ENCODE results near the gene TEN1.

DNA sequence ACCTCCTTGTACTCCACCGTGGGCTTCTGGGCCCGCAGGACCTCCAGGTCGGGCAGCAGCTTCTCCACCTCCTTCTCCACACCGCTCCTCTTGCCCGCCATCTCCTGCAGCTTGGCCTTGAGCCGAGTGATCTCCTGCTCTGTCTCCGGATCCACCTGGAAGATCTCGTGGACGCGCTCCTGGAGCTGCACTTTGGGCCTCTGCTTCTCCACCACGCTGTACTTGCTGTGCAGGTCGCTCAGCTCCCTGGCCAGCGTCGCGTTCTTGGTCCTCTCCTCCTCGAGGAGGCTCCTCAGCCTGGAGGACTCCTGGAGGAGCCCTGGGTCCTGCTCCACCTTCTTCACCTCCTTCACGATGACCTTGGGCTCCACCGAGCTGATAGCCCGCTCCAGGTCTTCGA lies 30.4 kb downstream of the TEN1 start:
- no peak for TF ChIP-seq POLR2A (IDR thresholded peaks at IDR 0.05)
- no peak for TF ChIP-seq POLR2AphosphoS5 (IDR thresholded peaks at IDR 0.05; ENCODE audit: insufficient read depth in 1 of 2, low read depth in 1 of 2)
- TF ChIP-seq, protein P1, sequence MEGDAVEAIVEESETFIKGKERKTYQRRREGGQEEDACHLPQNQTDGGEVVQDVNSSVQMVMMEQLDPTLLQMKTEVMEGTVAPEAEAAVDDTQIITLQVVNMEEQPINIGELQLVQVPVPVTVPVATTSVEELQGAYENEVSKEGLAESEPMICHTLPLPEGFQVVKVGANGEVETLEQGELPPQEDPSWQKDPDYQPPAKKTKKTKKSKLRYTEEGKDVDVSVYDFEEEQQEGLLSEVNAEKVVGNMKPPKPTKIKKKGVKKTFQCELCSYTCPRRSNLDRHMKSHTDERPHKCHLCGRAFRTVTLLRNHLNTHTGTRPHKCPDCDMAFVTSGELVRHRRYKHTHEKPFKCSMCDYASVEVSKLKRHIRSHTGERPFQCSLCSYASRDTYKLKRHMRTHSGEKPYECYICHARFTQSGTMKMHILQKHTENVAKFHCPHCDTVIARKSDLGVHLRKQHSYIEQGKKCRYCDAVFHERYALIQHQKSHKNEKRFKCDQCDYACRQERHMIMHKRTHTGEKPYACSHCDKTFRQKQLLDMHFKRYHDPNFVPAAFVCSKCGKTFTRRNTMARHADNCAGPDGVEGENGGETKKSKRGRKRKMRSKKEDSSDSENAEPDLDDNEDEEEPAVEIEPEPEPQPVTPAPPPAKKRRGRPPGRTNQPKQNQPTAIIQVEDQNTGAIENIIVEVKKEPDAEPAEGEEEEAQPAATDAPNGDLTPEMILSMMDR (IDR thresholded peaks at IDR 0.05), result no peak

Measured in vagina (tissue), 2 donors.